HG03045 (cell line): ENCODE results near the gene ART3.
"Not testable (repeated sequence)": the region's sequence is repeated elsewhere in the genome, so short reads cannot be mapped to it uniquely, and the experiment has no call there.

Experiments used
- ATAC-seq: cut with Tn5 transposase; IDR thresholded peaks from one replicate; pipeline ENCODE4 v1.9.1; 2021; ENCODE audit warnings: mild to moderate bottlenecking, moderate library complexity; ENCODE audit not compliant: unreplicated experiment

ART3 gene

GRCh38 chr4:76074468-76074867, at the start of gene ART3:
Gene ART3 (plus strand): TSS chr4:76074709. CDS start chr4:76075890, 1,181 bp downstream.
- no peak for ATAC-seq

GRCh38 chr4:76028350-76028765, 46.2 kb upstream of the ART3 start:
- no peak for ATAC-seq

GRCh38 chr4:76029300-76029699, 45.2 kb upstream of the ART3 start:
- ATAC-seq, result no peak

GRCh38 chr4:76035141-76035540, 39.4 kb upstream of the ART3 start:
- no peak for ATAC-seq

- no peak for ATAC-seq
These were observed 38.6 kb upstream of the ART3 start, which contains the start of gene CXCL11 for GRCh38 chr4:76035799-76036380. Gene CXCL11 (minus strand): TSS chr4:76036070. CDS start chr4:76035987, 83 bp downstream.

GRCh38 chr4:76036855-76037254, 37.7 kb upstream of the ART3 start:
- ATAC-seq, result no peak

GRCh38 chr4:76042241-76042998, 32.1 kb upstream of the ART3 start:
- ATAC-seq, result not testable (repeated sequence)

- not testable (repeated sequence) for ATAC-seq
These were observed 31.2 kb upstream of the ART3 start for GRCh38 chr4:76043306-76043705.

GRCh38 chr4:76044686-76045085, 29.8 kb upstream of the ART3 start:
- not testable (repeated sequence) for ATAC-seq

- ATAC-seq, result not testable (repeated sequence)
These were observed 24.6 kb upstream of the ART3 start for GRCh38 chr4:76049860-76050416.

- ATAC-seq, result not testable (repeated sequence)
These were observed 23.9 kb upstream of the ART3 start for GRCh38 chr4:76050560-76051050.

GRCh38 chr4:76053730-76054129, 20.8 kb upstream of the ART3 start:
- no peak for ATAC-seq

- ATAC-seq, result peak; percentile 96
These were observed 19.5 kb upstream of the ART3 start for GRCh38 chr4:76055016-76055415.

GRCh38 chr4:76055421-76055820, 19.1 kb upstream of the ART3 start:
- no peak for ATAC-seq

GRCh38 chr4:76058302-76058701, 16.2 kb upstream of the ART3 start:
- ATAC-seq, result peak; percentile 53

GRCh38 chr4:76058888-76059426, 15.6 kb upstream of the ART3 start:
- no peak for ATAC-seq

GRCh38 chr4:76059750-76060149, 14.8 kb upstream of the ART3 start:
- no peak for ATAC-seq

- ATAC-seq, result no peak
These were observed 14.0 kb upstream of the ART3 start for GRCh38 chr4:76060506-76060905.

GRCh38 chr4:76061421-76061820, 13.1 kb upstream of the ART3 start:
- ATAC-seq, result no peak

- ATAC-seq, result no peak
These were observed 12.5 kb upstream of the ART3 start for GRCh38 chr4:76061982-76062381.

GRCh38 chr4:76066546-76066945, 8.0 kb upstream of the ART3 start:
- no peak for ATAC-seq
